Mesodermal cell (in vitro differentiated cells): ENCODE data around the gene TAF13.
"Not testable (repeated sequence)": the region's sequence is repeated elsewhere in the genome, so short reads cannot be mapped to it uniquely, and the experiment has no call there.

Experiments used
- H3K27ac ChIP-seq: 2 replicates; pipeline ENCODE4 v1.7.0; 2013; ENCODE audit warnings: mild to moderate bottlenecking, low read depth, low read length, moderate library complexity; ENCODE audit not compliant: severe bottlenecking
- H3K36me3 ChIP-seq: 2 replicates; pipeline ENCODE4 v1.7.1; 2013; ENCODE audit warnings: mild to moderate bottlenecking, low read length, moderate library complexity; ENCODE audit not compliant: control insufficient read depth, insufficient read depth
- H3K4me1 ChIP-seq: one replicate; pipeline ENCODE4 v1.7.1; 2013; ENCODE audit warnings: mild to moderate bottlenecking, low read length; ENCODE audit not compliant: insufficient read depth, control insufficient read depth, poor library complexity, severe bottlenecking
- H3K4me3 ChIP-seq: 2 replicates; pipeline ENCODE4 v1.7.0; 2013; ENCODE audit warnings: low read length, control low read depth, mild to moderate bottlenecking; ENCODE audit not compliant: insufficient read depth, poor library complexity, severe bottlenecking; ENCODE audit errors: extremely low read depth
- H3K9me3 ChIP-seq: 2 replicates; pipeline ENCODE4 v1.7.1; 2013; ENCODE audit warnings: mild to moderate bottlenecking, low read length, moderate library complexity; ENCODE audit not compliant: control insufficient read depth
- WGBS, 2 experiments: methylation state at CpG; one replicate each; pipeline ENCODE4 v1.1.5; 2013; ENCODE audit warnings: missing lambda C conversion rate in 2 of 2; ENCODE audit not compliant: insufficient coverage in 2 of 2; 5-methylcytosine and 5-hydroxymethylcytosine counted together

Gene TAF13

DNA sequence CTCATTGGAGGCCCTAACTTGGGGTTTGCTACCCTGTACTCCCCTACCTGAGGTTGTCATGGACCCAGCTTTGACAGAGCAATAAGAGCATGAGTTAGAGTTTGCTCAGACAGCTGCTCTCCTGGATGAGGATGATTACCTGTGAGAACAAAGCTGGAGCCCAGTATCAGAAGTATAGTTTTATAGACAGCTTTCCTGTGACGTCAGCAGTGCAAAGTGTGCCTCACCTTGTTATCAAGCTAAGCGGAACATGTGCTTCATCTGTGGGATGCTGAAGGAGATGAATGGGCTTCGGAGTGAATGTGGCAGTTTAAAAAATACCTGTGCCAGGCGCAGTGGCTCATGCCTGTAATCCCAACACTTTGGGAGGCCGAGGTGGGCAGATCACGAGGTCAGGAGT is 28.5 kb downstream of the TAF13 start:
- no peaks in the 10 kb centered on the region for H3K4me1 ChIP-seq
- H3K27ac ChIP-seq: no peak overlapping the region
- no peaks in the 10 kb centered on the region for H3K9me3 ChIP-seq
- WGBS, 2 experiments: 90 to 92% methylated on average over 6 of the region's 6 CpGs
- H3K36me3 ChIP-seq: no peaks in the 10 kb centered on the region
- no peak overlapping the region for H3K4me3 ChIP-seq

DNA sequence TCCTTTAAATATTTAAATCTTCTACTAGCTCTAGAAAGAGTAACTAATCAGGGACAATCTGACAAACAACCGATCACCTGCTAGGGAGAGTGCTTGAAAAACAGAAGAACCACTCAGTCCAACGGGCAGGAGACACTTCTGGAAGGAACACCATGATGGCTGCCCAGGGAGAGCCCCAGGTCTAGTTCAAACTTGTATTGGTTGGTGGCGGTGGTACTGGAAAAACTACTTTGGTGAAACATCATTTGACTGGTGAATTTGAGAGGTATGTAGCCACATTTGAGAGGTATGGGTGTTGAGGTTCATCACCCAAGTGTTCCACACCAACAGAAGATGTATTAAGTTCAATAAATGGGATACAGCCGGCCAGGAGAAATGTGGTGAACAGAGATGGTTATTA is 29.1 kb downstream of the TAF13 start:
- no peak overlapping the region for H3K4me3 ChIP-seq
- H3K36me3 ChIP-seq: no peaks in the 10 kb centered on the region
- H3K4me1 ChIP-seq: no peaks in the 10 kb centered on the region
- no peaks in the 10 kb centered on the region for H3K9me3 ChIP-seq
- 93 to 94% methylated on average over 4 of the region's 4 CpGs for WGBS, 2 experiments
- H3K27ac ChIP-seq: no peak overlapping the region

DNA sequence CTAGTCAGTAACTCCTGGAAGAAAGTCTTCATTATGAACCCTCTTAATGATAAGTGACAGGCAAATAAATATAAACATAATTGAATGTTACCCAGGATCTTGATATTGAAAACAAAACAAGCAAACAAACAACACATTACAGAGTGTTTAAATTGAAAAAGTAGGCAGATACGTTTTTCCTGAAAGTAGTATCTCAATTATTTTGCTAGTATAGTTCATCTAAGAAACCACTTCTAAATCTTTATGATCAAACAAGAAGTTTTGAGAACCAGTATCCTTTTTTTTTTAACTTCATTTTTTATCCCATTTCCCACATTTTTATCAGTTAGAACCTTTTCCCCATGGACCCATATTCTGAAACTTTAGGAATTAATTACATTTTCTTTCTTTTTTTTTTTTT is 30.2 kb downstream of the TAF13 start:
- H3K4me1 ChIP-seq: peaks cover under 1% of the 10 kb centered on the region
- H3K9me3 ChIP-seq: no peaks in the 10 kb centered on the region
- no peak overlapping the region for H3K4me3 ChIP-seq
- H3K36me3 ChIP-seq: no peaks in the 10 kb centered on the region
- H3K27ac ChIP-seq: no peak overlapping the region
- no CpG with 5 or more reads among the region's 1 CpG for WGBS, 2 experiments

DNA sequence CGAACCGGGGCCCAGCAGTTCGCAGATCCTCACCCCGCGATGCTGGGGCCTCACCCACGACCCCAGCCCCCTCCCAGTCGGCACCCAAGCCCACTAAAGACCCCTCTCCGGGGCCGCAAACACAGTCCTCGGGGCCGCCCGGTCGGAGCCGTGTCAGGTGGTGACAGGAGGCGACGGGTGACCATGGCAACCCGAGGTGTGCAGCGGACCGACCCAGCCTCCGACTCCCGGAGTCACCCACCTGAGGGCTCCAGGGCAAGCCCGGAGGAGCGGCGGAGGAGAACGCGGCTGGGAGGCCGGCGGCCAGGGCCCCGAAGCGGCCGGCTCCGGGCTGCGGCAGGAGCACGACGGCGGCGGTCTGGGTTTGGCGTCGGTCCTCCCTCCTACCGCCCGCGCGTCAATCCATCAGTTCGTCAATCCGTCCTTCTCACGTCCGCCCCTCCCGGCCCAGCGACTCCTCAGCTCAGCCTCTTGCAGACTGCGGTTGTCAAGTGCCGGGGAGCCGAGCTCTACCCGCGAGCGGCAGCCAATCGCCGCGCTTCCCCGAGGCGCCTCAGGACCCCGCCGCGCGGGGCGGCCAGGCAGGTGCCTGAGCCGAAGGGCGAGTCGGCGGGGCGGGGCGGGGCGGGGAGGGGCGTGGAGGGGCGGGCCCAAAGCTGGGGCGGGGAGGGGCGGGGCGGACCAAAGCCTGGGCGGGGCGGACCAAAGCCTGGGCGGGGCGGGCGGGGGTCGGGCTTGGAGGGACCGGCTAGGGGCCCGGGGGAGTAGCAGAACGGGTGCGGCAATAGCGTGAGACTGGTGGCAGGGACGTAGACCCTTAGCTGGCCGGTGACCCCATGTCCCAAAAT is 34.0 kb downstream of the TAF13 start, which contains the start of gene WDR47:
WDR47 (minus strand) TSS at position 482 of the 848 bp plus-strand sequence. CDS start 18,590 bp downstream, outside the sequence.
- 0 to 1% methylated on average over 56 to 57 of the region's 90 CpGs for WGBS, 2 experiments
- peaks cover 7% of the 10 kb centered on the region for H3K4me1 ChIP-seq
- H3K9me3 ChIP-seq: no peaks in the 10 kb centered on the region
- peak within 1 kb of the TSS; percentile 74 for H3K27ac ChIP-seq
- peak within 1 kb of the TSS; percentile 98 for H3K4me3 ChIP-seq
- H3K36me3 ChIP-seq: no peaks in the 10 kb centered on the region

DNA sequence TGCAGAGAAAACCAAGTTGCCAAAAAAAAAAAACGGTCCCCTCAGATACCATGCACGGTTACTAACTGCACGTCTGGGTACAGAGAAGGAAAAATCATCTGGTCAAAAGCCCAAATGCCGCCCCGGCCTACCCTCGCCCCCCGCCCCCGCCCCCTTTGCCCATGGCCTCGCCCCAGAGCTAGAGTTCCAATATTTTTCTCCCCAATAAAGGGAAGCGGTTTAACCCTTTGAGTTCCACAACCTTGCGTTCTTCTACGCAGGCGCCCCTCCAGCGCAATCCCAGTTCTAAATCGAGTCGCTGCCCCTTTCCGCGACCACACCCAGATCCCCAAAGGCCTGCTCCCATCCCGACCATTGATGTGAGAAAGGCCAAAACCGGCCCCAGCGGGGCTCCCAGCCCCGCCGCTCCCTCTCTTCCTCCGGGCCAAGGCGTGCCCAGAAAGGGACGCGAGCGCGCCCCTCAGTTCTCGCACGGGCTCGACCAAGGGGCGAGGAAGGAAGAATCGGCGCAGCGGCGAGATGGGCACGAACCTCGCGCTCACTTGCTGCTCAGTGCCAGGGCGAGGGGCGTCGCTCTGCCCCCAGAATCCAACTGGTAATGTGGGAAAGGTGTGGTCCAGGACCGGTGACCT is 34.7 kb downstream of the TAF13 start:
- Histone ChIP-seq H3K9me3 (no peaks in the 10 kb centered on the region), H3K27ac (peak overlapping the region; percentile 74), H3K36me3 (peaks cover 4% of the 10 kb centered on the region), H3K4me1 (peaks cover 7% of the 10 kb centered on the region), H3K4me3 (peak overlapping the region; percentile 98)
- WGBS, 2 experiments: 0 to 2% methylated on average over 23 to 34 of the region's 44 CpGs

DNA sequence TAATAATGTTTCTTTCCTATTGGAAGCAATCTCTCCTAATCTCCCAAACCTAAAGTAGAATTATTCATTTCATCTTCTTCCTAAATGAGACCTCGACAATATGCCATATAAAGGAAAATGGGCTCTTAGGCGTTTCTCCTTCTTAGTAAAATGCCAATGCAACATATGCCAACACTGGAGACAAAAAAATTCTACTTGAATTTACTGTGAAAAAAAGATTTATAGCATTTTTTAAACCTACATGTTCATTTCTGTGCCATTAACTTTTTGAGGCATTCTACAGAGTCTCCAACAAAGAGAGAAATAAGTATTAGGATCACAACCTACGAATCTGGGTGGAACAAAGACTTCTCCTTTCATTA is 35.2 kb downstream of the TAF13 start:
- Histone ChIP-seq H3K9me3 (no peaks in the 10 kb centered on the region), H3K36me3 (peaks cover 4% of the 10 kb centered on the region), H3K4me1 (peaks cover 7% of the 10 kb centered on the region), H3K4me3 (peak overlapping the region; percentile 98), H3K27ac (peak overlapping the region; percentile 29)
- WGBS, 2 experiments: no CpG with 5 or more reads among the region's 3 CpGs

DNA sequence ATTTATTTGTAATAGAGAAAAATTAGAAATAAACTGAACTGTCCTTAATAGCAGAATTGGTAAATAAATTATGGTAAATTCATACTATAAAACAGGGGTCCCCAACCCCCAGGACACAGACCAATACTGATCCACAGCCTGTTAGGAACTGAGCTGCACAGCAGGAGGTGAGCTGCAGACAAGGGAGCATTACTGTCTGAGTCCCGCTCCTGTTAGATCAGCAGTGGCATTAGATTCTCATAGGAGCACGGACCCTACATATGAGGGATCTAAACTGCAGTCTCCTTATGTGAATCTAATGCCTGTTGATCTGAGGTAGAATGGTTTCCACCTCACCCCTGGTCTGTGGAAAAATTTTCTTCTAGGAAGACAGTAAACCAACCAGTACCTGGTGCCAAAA is 41.4 kb downstream of the TAF13 start:
- no peak overlapping the region for H3K4me3 ChIP-seq
- H3K4me1 ChIP-seq: no peaks in the 10 kb centered on the region
- WGBS, 2 experiments: 87 to 100% methylated on average over 1 to 2 of the region's 2 CpGs
- peaks cover 6% of the 10 kb centered on the region for H3K36me3 ChIP-seq
- H3K9me3 ChIP-seq: no peaks in the 10 kb centered on the region
- H3K27ac ChIP-seq: no peak overlapping the region

DNA sequence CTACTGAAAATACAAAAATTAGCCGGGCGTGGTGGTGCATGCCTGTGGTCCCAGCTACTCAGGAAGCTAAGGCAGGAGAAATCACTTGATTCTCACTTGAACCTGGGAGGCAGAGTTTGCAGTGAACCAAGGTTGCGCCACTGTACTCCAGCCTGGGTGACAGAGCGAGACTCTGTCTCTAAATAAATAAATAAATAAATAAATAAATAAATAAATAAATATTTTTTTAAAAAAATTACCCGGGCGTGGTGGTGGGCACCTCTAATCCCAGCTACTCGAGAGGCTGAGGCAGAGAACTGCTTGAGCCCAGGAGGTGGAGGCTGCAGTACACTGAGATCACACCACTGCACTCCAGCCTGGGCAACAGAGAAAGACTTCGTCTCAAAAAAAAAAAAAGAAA is 46.3 kb downstream of the TAF13 start:
- H3K27ac ChIP-seq, H3K4me1 ChIP-seq, H3K36me3 ChIP-seq, H3K9me3 ChIP-seq, H3K4me3 ChIP-seq: not testable (repeated sequence)
- 74% methylated on average over 3 of the region's 8 CpGs; no CpG with 5 or more reads in 1 of the 2 experiments for WGBS, 2 experiments

DNA sequence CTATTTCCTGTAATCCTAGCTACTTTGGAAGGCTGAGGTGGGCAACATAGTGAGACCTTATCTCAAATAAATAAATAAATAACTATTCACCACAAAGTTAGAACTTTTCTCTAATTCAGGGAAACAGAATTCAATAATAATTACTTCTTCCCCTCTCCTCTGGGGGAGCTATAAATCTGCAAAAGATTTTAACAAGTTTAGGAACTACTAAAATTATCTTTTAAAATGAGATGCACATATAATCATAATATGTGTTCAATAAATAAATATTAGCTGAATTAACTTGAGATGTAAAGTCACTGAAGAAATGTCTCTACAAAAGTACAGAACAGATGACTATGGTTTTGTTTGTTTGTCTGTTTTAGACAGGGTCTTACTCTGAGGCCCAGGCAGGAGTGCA is 48.0 kb downstream of the TAF13 start:
- Histone ChIP-seq H3K27ac (no peak overlapping the region), H3K4me3 (no peak overlapping the region), H3K36me3 (peaks cover 4% of the 10 kb centered on the region), H3K9me3 (no peaks in the 10 kb centered on the region), H3K4me1 (no peaks in the 10 kb centered on the region)

DNA sequence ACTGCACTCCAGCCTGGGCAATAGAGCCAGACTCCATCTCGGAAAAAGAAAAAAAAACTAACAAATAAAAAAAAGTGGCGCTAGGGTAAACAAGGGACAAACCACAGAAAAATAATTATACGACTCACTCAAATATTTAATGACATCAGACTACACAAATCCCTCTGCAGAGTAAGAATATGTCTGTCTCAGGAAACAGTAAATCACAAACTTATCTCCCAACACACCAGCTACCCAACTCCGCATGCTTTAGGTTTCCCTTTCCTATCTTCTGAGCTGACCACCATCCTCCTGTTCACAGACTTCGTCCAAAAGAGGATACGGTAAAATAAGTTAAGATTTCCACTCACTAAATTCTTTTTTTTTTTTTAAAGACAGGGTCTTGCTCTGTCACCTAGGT is 50.1 kb downstream of the TAF13 start:
- no peak overlapping the region for H3K4me3 ChIP-seq
- no peak overlapping the region for H3K27ac ChIP-seq
- peaks cover 10% of the 10 kb centered on the region for H3K36me3 ChIP-seq
- no peaks in the 10 kb centered on the region for H3K9me3 ChIP-seq
- H3K4me1 ChIP-seq: no peaks in the 10 kb centered on the region
- WGBS, 2 experiments: 95 to 100% methylated on average over 4 of the region's 6 CpGs

DNA sequence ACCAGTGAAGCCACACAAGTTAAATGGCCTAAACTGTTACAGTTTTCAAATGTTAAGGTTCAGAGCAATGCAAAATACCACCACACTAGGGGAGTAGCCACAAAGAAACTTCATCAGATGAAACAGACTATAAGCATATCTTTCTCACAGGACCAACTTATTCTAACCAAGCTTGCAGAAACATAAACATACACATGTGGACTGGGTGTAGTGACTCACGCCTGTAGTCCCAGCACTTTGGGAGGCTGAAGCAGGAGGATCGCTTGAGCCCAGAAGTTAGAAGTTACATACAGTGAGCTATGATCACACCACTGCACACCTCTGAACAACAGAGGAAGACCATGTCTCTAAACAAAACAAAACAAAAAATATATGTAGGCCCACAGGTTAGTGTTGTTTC is 51.2 kb downstream of the TAF13 start:
- Histone ChIP-seq H3K4me1 (no peaks in the 10 kb centered on the region), H3K27ac (no peak overlapping the region), H3K4me3 (no peak overlapping the region), H3K9me3 (no peaks in the 10 kb centered on the region), H3K36me3 (peaks cover 14% of the 10 kb centered on the region)
- 80 to 100% methylated on average over 1 of the region's 2 CpGs for WGBS, 2 experiments
